Epithelial cell of esophagus (primary cell): ENCODE results near the gene ITFG2.

ENCODE experiments used
- DNase-seq: peaks from one replicate; pipeline ENCODE4 v3.0.0; 2010; ENCODE audit warnings: low read depth
- H3K4me3 ChIP-seq: 2 replicates; pipeline ENCODE4 v1.5.1; 2011; ENCODE audit warnings: mild to moderate bottlenecking, low read length, control low read depth
- CTCF ChIP-seq: IDR thresholded peaks from 2 replicates; pipeline ENCODE4 v1.5.1; 2011; ENCODE audit warnings: low read depth, mild to moderate bottlenecking, low read length, control low read depth, inconsistent platforms; ENCODE audit not compliant: insufficient read depth; ENCODE audit errors: missing control alignments

Gene ITFG2

DNA sequence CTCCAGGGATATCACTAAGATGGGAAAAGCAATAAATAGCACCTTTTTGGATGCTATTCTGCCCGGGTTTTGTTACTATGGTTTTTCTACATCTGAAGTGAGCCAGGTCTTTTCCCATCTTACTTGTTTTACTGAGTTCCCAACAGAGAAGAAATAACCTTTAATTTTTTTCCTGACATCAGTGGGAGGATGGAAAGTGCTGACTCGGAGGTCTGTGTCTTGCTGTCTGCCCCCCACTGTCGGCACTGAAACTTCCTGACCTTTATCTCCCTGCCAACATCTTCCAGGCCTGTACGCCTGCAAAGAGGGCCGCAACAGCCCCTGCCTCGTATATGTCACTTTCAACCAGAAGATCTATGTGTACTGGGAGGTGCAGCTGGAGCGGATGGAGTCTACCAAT is 11.0 kb downstream of the ITFG2 start:
- no peak overlapping the region for H3K4me3 ChIP-seq
- DNase-seq, result no peak
- no peak for TF ChIP-seq CTCF

DNA sequence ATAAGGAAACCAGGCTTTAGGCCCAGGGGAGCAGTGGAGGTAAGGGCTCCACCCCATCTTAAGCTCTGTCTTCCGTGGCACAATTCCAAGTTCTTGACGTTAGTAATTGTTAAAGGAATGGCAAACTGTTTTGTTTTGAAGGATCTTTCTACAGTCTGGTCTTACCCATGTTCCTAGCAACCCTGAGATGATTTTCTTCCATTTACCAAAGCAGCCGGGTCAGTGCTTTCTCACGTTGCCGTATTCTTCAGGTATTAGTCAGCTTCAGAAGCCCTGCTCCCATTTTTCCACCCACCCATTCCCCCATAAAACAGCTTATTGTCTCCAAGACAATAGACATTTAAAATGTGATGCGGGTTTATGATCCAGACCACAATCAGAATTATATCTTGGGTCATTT is 12.1 kb downstream of the ITFG2 start:
- H3K4me3 ChIP-seq, result no peak overlapping the region
- no peak for DNase-seq
- TF ChIP-seq CTCF, result no peak

GRCh38 chr12:2825132-2825531 is 12.7 kb downstream of the ITFG2 start:
- no peak overlapping the region for H3K4me3 ChIP-seq
- no peak for TF ChIP-seq CTCF
- DNase-seq, result no peak

DNA sequence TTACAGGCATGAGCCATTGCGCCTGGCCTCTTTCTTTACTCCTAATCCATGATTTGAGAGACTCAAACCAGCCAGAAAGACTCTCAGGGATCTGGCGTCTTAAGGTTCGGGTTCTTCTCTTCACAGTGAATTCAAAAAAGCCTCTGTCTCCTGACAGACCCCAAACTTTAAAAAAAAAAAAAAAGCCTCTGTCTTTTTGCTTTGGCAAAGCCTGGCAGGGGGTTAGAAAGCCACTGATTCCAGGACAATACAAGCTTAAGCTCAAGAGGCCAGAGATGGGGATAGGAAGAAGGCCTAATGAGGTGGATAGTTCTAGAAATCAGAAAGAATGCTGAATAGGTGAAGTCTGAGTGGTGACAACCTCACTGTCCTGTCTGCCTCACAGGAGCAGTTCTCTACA is 13.6 kb downstream of the ITFG2 start:
- no peak for TF ChIP-seq CTCF
- DNase-seq, result no peak
- no peak overlapping the region for H3K4me3 ChIP-seq

- no peak overlapping the region for H3K4me3 ChIP-seq
- DNase-seq, result no peak
- TF ChIP-seq CTCF, result no peak
Measured at GRCh38 chr12:2826721-2827515, 14.4 kb downstream of the ITFG2 start.

GRCh38 chr12:2829275-2829674 is 16.8 kb downstream of the ITFG2 start:
- no peak for DNase-seq
- no peak overlapping the region for H3K4me3 ChIP-seq
- TF ChIP-seq CTCF, result no peak

DNA sequence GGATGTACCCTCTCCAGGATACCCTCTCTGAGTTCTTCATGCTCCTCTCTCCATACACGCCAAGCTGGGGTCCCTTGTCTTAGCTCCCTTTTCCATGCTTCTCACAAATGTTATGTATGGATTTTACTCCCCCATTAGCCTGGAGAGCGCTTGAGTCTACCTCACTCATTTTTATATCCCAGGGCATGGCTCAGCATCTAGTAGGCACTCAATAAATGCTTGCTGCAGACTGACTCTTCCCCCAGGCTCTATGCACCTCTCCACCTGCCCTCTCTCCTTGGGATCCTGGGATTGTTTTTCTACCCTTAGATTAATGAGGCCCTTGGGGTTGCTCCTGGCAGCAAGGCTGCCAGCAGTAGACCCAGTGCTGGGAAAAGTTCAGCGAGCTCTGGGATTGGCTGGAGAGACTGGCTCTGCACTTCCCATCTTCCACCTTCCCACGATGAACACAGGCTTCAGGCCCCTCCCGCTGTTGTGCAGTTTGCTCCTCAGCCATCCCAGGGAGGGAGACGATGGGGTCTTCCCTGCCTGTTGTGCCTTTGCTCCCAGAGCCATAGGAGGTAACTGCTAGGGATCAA is 20.2 kb downstream of the ITFG2 start:
- no peak for TF ChIP-seq CTCF
- H3K4me3 ChIP-seq, result no peak overlapping the region
- no peak for DNase-seq
